Panc1 (cell line): ENCODE data around the gene JMJD4. TPM values are rescaled to one million over a fixed set of nuclear protein-coding genes. Genes with fewer than 3 reads are reported as not detected.

Source experiments
- ATAC-seq: fragments of 200-7000 bp; cut with Tn5 transposase; 2 replicates; pipeline ENCODE4 v1.9.1; 2020; ENCODE audit warnings: mild to moderate bottlenecking, moderate library complexity
- BruUV-seq: library from RNA; stranded (reverse); fragments of 400-500 nt; replicated peaks from 2 replicates; lab custom pipeline; 2021; lab: Mats Ljungman, UMichigan
- CTCF ChIA-PET: fragments of 300-600 bp; sonication (Branson Sonifier 250); formaldehyde crosslinking; loops from one replicate; lab custom pipeline; 2022; ENCODE audit warnings: antibody characterized with exemption; lab: Charles Lee
- POLR2A ChIA-PET: fragments of 300-600 bp; sonication (Branson Sonifier 250); formaldehyde crosslinking; loops from one replicate; lab custom pipeline; 2022; ENCODE audit warnings: antibody characterized with exemption; lab: Charles Lee
- DNase-seq: peaks from one replicate; pipeline ENCODE4 v3.0.0-alpha.2; 2010; ENCODE audit warnings: low read depth, low spot score
- H3K27ac ChIP-seq: 2 replicates; pipeline ENCODE4 v1.5.1; 2011; ENCODE audit warnings: mild to moderate bottlenecking, low read length, inconsistent platforms
- H3K27me3 ChIP-seq: fragments of 200-500 bp; sonication (Bioruptor generic); 2 replicates; pipeline ENCODE4 v1.6.0; 2014; ENCODE audit warnings: low read length, inconsistent platforms; ENCODE audit not compliant: control insufficient read depth, insufficient read depth
- H3K36me3 ChIP-seq: fragments of 200-500 bp; sonication (Bioruptor generic); 2 replicates; pipeline ENCODE4 v1.5.1; 2014; ENCODE audit warnings: inconsistent platforms, mild to moderate bottlenecking, low read length, moderate library complexity; ENCODE audit not compliant: control insufficient read depth, insufficient read depth
- H3K4me1 ChIP-seq: 2 replicates; pipeline ENCODE4 v1.5.1; 2011; ENCODE audit warnings: inconsistent platforms, mild to moderate bottlenecking, low read length, moderate library complexity; ENCODE audit not compliant: control insufficient read depth, insufficient read depth
- H3K4me3 ChIP-seq, 2 experiments: 2 replicates each; pipeline ENCODE4 v1.5.1; 2011 to 2012; ENCODE audit warnings: low read depth in 2 of 2, low read length in 2 of 2, mild to moderate bottlenecking in 2 of 2, inconsistent platforms in 1 of 2, moderate library complexity in 1 of 2
- H3K9me3 ChIP-seq: fragments of 200-500 bp; sonication (Bioruptor generic); 2 replicates; pipeline ENCODE4 v1.5.1; 2014; ENCODE audit warnings: low read depth, mild to moderate bottlenecking, inconsistent platforms, low read length, moderate library complexity; ENCODE audit not compliant: control insufficient read depth, insufficient read depth
- POLR2AphosphoS5 ChIP-seq: IDR thresholded peaks from 2 replicates; pipeline ENCODE4 v1.6.1; 2012; ENCODE audit warnings: mild to moderate bottlenecking, low read depth, low read length, moderate library complexity
- REST ChIP-seq, 2 experiments: IDR thresholded peaks; 2 replicates each; pipeline ENCODE4 v1.6.1; 2011 to 2012; ENCODE audit warnings: low read depth in 2 of 2, control low read depth in 1 of 2, low read length in 1 of 2, mild to moderate bottlenecking in 1 of 2, moderate library complexity in 1 of 2; ENCODE audit not compliant: insufficient read depth in 1 of 2
- SIN3A ChIP-seq: IDR thresholded peaks from 2 replicates; pipeline ENCODE4 v1.6.1; 2012; ENCODE audit warnings: low read depth, mild to moderate bottlenecking, low read length, moderate library complexity, borderline replicate concordance; ENCODE audit not compliant: insufficient read depth
- TCF7L2 ChIP-seq: IDR thresholded peaks from 2 replicates; pipeline ENCODE4 v1.6.1; 2011; ENCODE audit warnings: mild to moderate bottlenecking, low read depth, low read length, inconsistent platforms
- in situ Hi-C: cut with HindIII; loops from 2 replicates; pipeline ENCODE4 v1.10.0; 2016; ENCODE audit warnings: low sequenced_read_pairs, low pct_unique_long_range_greater_than_20kb
- intact Hi-C: fragments of 100-400 bp; cut with micrococcal nuclease; formaldehyde crosslinking; loops from one replicate; pipeline ENCODE4 v1.10.0; 2022; ENCODE audit not compliant: unreplicated experiment
- total RNA-seq: library from RNA; stranded (reverse); gene quantifications from one replicate; pipeline ENCODE4 v1.2.1, GENCODE V29; 2021; ENCODE audit not compliant: unreplicated experiment
- TF ChIP-seq, protein P1 (sequence below): fragments of 450-650 bp; IDR thresholded peaks from 2 replicates; pipeline ENCODE4 v1.5.1; 2017; ENCODE audit warnings: mild to moderate bottlenecking

The JMJD4 gene
- total RNA-seq, 1 experiment from 2014 or later = 27.7 TPM

DNA sequence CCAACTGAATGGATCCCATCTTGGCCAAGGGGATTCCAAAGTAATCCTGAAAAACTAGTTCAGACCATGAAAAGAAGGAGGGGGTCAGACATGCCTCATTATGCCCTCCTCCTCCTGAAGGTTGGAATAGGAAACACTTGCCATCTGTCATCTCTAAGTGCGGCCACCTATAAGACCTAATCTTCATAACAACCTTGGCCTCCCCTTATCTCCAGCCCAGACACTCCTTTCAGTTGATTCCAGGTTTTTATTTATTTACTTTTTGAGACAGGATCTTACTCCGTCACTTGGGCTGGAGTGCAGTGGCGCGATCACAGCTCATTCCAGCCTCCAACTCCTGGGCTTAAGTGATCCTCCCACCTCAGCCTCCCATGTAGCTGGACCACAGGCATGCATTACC, 19.9 kb upstream of the JMJD4 start:
- no peak for TF ChIP-seq TCF7L2
- TF ChIP-seq POLR2AphosphoS5 = no peak
- TF ChIP-seq REST (IDR thresholded peaks at IDR 0.05; ENCODE audit: insufficient read depth in 1 of 2, low read depth in 2 of 2, low read length in 1 of 2) = no peak
- TF ChIP-seq SIN3A = no peak
- TF ChIP-seq, protein P1, sequence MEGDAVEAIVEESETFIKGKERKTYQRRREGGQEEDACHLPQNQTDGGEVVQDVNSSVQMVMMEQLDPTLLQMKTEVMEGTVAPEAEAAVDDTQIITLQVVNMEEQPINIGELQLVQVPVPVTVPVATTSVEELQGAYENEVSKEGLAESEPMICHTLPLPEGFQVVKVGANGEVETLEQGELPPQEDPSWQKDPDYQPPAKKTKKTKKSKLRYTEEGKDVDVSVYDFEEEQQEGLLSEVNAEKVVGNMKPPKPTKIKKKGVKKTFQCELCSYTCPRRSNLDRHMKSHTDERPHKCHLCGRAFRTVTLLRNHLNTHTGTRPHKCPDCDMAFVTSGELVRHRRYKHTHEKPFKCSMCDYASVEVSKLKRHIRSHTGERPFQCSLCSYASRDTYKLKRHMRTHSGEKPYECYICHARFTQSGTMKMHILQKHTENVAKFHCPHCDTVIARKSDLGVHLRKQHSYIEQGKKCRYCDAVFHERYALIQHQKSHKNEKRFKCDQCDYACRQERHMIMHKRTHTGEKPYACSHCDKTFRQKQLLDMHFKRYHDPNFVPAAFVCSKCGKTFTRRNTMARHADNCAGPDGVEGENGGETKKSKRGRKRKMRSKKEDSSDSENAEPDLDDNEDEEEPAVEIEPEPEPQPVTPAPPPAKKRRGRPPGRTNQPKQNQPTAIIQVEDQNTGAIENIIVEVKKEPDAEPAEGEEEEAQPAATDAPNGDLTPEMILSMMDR = no peak
- ChIA-PET CTCF (no interaction called here), POLR2A (no interaction called here)
- peak overlapping the region; percentile 66; the same call in 1 of the 2 replicates for H3K27ac ChIP-seq
- H3K4me1 ChIP-seq = peaks cover 40% of the 10 kb centered on the region
- H3K4me3 ChIP-seq = no peak overlapping the region
- intact Hi-C loops (no loop called here), in situ Hi-C loops (no loop called here)
- no TSS peak for BruUV-seq
- DNase-seq = no peak
- peaks cover 7% of the 10 kb centered on the region; the same call in 1 of the 2 replicates for H3K36me3 ChIP-seq
- ATAC-seq = no peak
- no peaks in the 10 kb centered on the region for H3K9me3 ChIP-seq
- no peaks in the 10 kb centered on the region for H3K27me3 ChIP-seq

- CTCF ChIA-PET = no interaction called here
- H3K27me3 ChIP-seq = no peaks in the 10 kb centered on the region
- peaks cover 32% of the 10 kb centered on the region for H3K4me1 ChIP-seq
- POLR2A ChIA-PET = interaction anchor here (0.6 kb wide), 1 partner anchor 445 kb away, joined by 3 read pairs; no protein-coding TSS in a partner anchor
- BruUV-seq = no TSS peak
- in situ Hi-C loops = no loop called here
- TF ChIP-seq SIN3A (no peak), TCF7L2 (no peak), POLR2AphosphoS5 (no peak; the same call in 1 of the 2 replicates), REST (IDR thresholded peaks at IDR 0.05; ENCODE audit: insufficient read depth in 1 of 2, low read depth in 2 of 2, low read length in 1 of 2) (no peak)
- TF ChIP-seq, protein P1 = no peak
- H3K27ac ChIP-seq = peak overlapping the region; percentile 66
- H3K9me3 ChIP-seq = no peaks in the 10 kb centered on the region
- H3K36me3 ChIP-seq = peaks cover 3% of the 10 kb centered on the region; the same call in 1 of the 2 replicates
- H3K4me3 ChIP-seq = no peak overlapping the region
- ATAC-seq (peak; percentile 85), DNase-seq (no peak)
- intact Hi-C loops = no loop called here
These were observed 19.1 kb upstream of the JMJD4 start for GRCh38 chr1:227753999-227754711.
